Subcutaneous abdominal adipose tissue (tissue), 5 donors: ENCODE data around the gene PIGQ.

Experiments used
- H3K27ac ChIP-seq: one replicate; pipeline ENCODE4 v1.7.0; 2013; ENCODE audit warnings: low read depth, mild to moderate bottlenecking, inconsistent platforms, low read length, moderate library complexity
- H3K27me3 ChIP-seq, 5 donors: one replicate each; pipeline ENCODE4 v1.7.0; 2013; ENCODE audit warnings: low read length in 5 of 5, inconsistent platforms in 1 of 5; ENCODE audit not compliant: control insufficient read depth in 5 of 5, insufficient read depth in 4 of 5
- H3K36me3 ChIP-seq, 5 donors: one replicate each; pipeline ENCODE4 v1.7.0; 2013; ENCODE audit warnings: low read length in 5 of 5; ENCODE audit not compliant: control insufficient read depth in 5 of 5, insufficient read depth in 5 of 5
- H3K4me1 ChIP-seq, 5 donors: one replicate each; pipeline ENCODE4 v1.7.0; 2013; ENCODE audit warnings: low read length in 5 of 5, mild to moderate bottlenecking in 3 of 5, moderate library complexity in 1 of 5; ENCODE audit not compliant: control insufficient read depth in 5 of 5, insufficient read depth in 5 of 5
- H3K4me3 ChIP-seq, 5 donors: one replicate each; pipeline ENCODE4 v1.7.0; 2013; ENCODE audit warnings: low read length in 5 of 5, low read depth in 1 of 5
- H3K9ac ChIP-seq, 5 donors: one replicate each; pipeline ENCODE4 v1.7.0; 2013; ENCODE audit warnings: low read length in 5 of 5, mild to moderate bottlenecking in 4 of 5, moderate library complexity in 3 of 5
- H3K9me3 ChIP-seq, 5 donors: one replicate each; pipeline ENCODE4 v1.7.0; 2013; ENCODE audit warnings: low read length in 5 of 5; ENCODE audit not compliant: control insufficient read depth in 5 of 5
- donor health status: healthy.
- donor health status: healthy.
- donor health status: healthy.
- donor health status: healthy.
- donor health status: healthy.

The PIGQ gene

GRCh38 chr16:627454-628239 is 57.9 kb downstream of the PIGQ start:
- H3K27ac ChIP-seq, result no peak overlapping the region
- peaks cover 0 to 38% (median 13%) of the 10 kb centered on the region in 5 donors for H3K36me3 ChIP-seq
- no peaks in the 10 kb centered on the region for H3K9me3 ChIP-seq
- peaks cover 0 to 41% (median 19%) of the 10 kb centered on the region in 5 donors for H3K4me1 ChIP-seq
- H3K27me3 ChIP-seq, result peaks cover 0 to 2% (median 0%) of the 10 kb centered on the region in 5 donors
- no peak overlapping the region for H3K4me3 ChIP-seq
- no peak overlapping the region for H3K9ac ChIP-seq

- H3K27ac ChIP-seq, result no peak overlapping the region
- H3K36me3 ChIP-seq, result peaks cover 0 to 47% (median 19%) of the 10 kb centered on the region in 5 donors
- peaks cover 0 to 41% (median 19%) of the 10 kb centered on the region in 5 donors for H3K4me1 ChIP-seq
- peaks cover 0 to 2% (median 0%) of the 10 kb centered on the region in 5 donors for H3K27me3 ChIP-seq
- no peaks in the 10 kb centered on the region for H3K9me3 ChIP-seq
- no peak overlapping the region for H3K9ac ChIP-seq
- no peak overlapping the region for H3K4me3 ChIP-seq
Measured at GRCh38 chr16:628321-629061, 58.7 kb downstream of the PIGQ start.

- peaks cover 0 to 2% (median 0%) of the 10 kb centered on the region in 5 donors for H3K27me3 ChIP-seq
- no peak overlapping the region for H3K9ac ChIP-seq
- peaks cover 0 to 41% (median 19%) of the 10 kb centered on the region in 5 donors for H3K4me1 ChIP-seq
- no peaks in the 10 kb centered on the region for H3K9me3 ChIP-seq
- H3K36me3 ChIP-seq, result peaks cover 0 to 55% (median 25%) of the 10 kb centered on the region in 5 donors
- H3K4me3 ChIP-seq, result no peak overlapping the region
- no peak overlapping the region for H3K27ac ChIP-seq
Measured at GRCh38 chr16:629185-629832, 59.5 kb downstream of the PIGQ start.

GRCh38 chr16:629833-630248 is 60.1 kb downstream of the PIGQ start:
- H3K27me3 ChIP-seq, result peaks cover 0 to 2% (median 0%) of the 10 kb centered on the region in 5 donors
- H3K4me1 ChIP-seq, result peaks cover 0 to 42% (median 22%) of the 10 kb centered on the region in 5 donors
- H3K4me3 ChIP-seq, result no peak overlapping the region
- H3K9me3 ChIP-seq, result no peaks in the 10 kb centered on the region
- no peak overlapping the region for H3K27ac ChIP-seq
- H3K36me3 ChIP-seq, result peaks cover 0 to 55% (median 25%) of the 10 kb centered on the region in 5 donors
- H3K9ac ChIP-seq, result peak overlapping the region in 2 of 5 donors; percentile 17 to 51

GRCh38 chr16:630249-630814 is 60.6 kb downstream of the PIGQ start:
- no peak overlapping the region for H3K27ac ChIP-seq
- peaks cover 0 to 47% (median 27%) of the 10 kb centered on the region in 5 donors for H3K4me1 ChIP-seq
- H3K9me3 ChIP-seq, result no peaks in the 10 kb centered on the region
- no peak overlapping the region for H3K4me3 ChIP-seq
- H3K36me3 ChIP-seq, result peaks cover 0 to 50% (median 24%) of the 10 kb centered on the region in 5 donors
- H3K9ac ChIP-seq, result peak overlapping the region in 1 of 5 donors; percentile 51
- peaks cover 0 to 2% (median 0%) of the 10 kb centered on the region in 5 donors for H3K27me3 ChIP-seq

GRCh38 chr16:630815-631405 is 61.1 kb downstream of the PIGQ start, which contains the start of gene WFIKKN1:
TSS of gene WFIKKN1 (plus strand) at chr16:630985. CDS start at chr16:631254, 269 bp downstream.
- no peak within 1 kb of the TSS for H3K4me3 ChIP-seq
- no peaks in the 10 kb centered on the region for H3K9me3 ChIP-seq
- peaks cover 0 to 2% (median 0%) of the 10 kb centered on the region in 5 donors for H3K27me3 ChIP-seq
- H3K9ac ChIP-seq, result peak within 1 kb of the TSS in 2 of 5 donors; percentile 17 to 51
- H3K27ac ChIP-seq, result no peak within 1 kb of the TSS
- peaks cover 0 to 53% (median 33%) of the 10 kb centered on the region in 5 donors for H3K4me1 ChIP-seq
- H3K36me3 ChIP-seq, result peaks cover 0 to 45% (median 21%) of the 10 kb centered on the region in 5 donors

GRCh38 chr16:631808-632358 is 62.1 kb downstream of the PIGQ start:
- H3K4me1 ChIP-seq, result peaks cover 1 to 45% (median 34%) of the 10 kb centered on the region in 5 donors

GRCh38 chr16:632486-633335 is 62.9 kb downstream of the PIGQ start:
- H3K9ac ChIP-seq, result no peak overlapping the region
- H3K27me3 ChIP-seq, result peaks cover 0 to 2% (median 0%) of the 10 kb centered on the region in 5 donors
- peaks cover 0 to 29% (median 18%) of the 10 kb centered on the region in 5 donors for H3K36me3 ChIP-seq
- no peaks in the 10 kb centered on the region for H3K9me3 ChIP-seq
- H3K4me3 ChIP-seq, result no peak overlapping the region
- H3K27ac ChIP-seq, result no peak overlapping the region
- H3K4me1 ChIP-seq, result peaks cover 1 to 48% (median 40%) of the 10 kb centered on the region in 5 donors

More at GRCh38 chr16:631808-632358, 62.1 kb downstream of the PIGQ start:
- Histone ChIP-seq H3K36me3 (peaks cover 0 to 36% (median 19%) of the 10 kb centered on the region in 5 donors), H3K4me3 (no peak overlapping the region), H3K9ac (no peak overlapping the region), H3K9me3 (no peaks in the 10 kb centered on the region), H3K27me3 (peaks cover 0 to 2% (median 0%) of the 10 kb centered on the region in 5 donors), H3K27ac (no peak overlapping the region)
